Effector memory CD8-positive, alpha-beta T cell (primary cell): ENCODE data around the gene SBF1.

Source experiments
- ATAC-seq: fragments of 150-1000 bp; cut with Tn5 transposase; replicated peaks from 2 replicates; pipeline ENCODE4 v1.10.0; 2021; ENCODE audit warnings: mild to moderate bottlenecking, moderate library complexity
- DNase-seq, 3 experiments: peaks; one replicate each; pipeline ENCODE4 v3.0.0; 2021
- H3K27ac Mint-ChIP-seq, 2 donors: one replicate each; pipeline ENCODE4 v1.8.0; 2022; ENCODE audit warnings: mild to moderate bottlenecking in 2 of 2, mixed read lengths in 2 of 2, moderate library complexity in 2 of 2
- H3K27me3 Mint-ChIP-seq, 2 donors: one replicate each; pipeline ENCODE4 v1.8.0; 2022; ENCODE audit warnings: mixed read lengths in 2 of 2
- H3K36me3 Mint-ChIP-seq: one replicate; pipeline ENCODE4 v1.8.0; 2022; ENCODE audit warnings: mild to moderate bottlenecking, moderate library complexity, mixed read lengths; ENCODE audit not compliant: insufficient read depth
- H3K4me1 Mint-ChIP-seq, 2 donors: one replicate each; pipeline ENCODE4 v1.8.0; 2022; ENCODE audit warnings: low read depth in 2 of 2, mixed read lengths in 2 of 2
- H3K4me3 Mint-ChIP-seq, 2 donors: one replicate each; pipeline ENCODE4 v1.8.0; 2022; ENCODE audit warnings: mild to moderate bottlenecking in 2 of 2, mixed read lengths in 2 of 2, moderate library complexity in 2 of 2
- H3K9me3 Mint-ChIP-seq, 2 donors: one replicate each; pipeline ENCODE4 v1.8.0; 2022; ENCODE audit warnings: mixed read lengths in 2 of 2

The SBF1 gene

DNA sequence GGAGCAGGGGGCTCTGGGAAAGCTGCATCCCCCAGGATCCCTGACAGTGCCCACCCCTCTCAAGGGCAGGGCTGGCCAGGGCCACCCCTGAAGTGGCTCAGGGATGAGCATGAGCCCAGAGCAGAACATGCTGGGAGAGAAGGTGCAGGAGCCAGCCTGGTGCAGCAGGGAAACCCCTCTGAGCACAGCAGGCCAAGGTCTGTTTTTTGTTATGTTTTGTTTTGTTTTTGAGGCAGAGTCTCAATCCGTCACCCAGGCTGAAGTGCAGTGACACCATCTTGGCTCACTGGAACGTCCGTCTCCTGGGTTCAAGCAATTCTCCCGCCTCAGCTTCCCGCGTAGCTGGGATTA lies 792 bp upstream of the SBF1 start:
- no peak for DNase-seq
- Mint-ChIP-seq H3K4me3 (peak overlapping the region; percentile 69 to 94), H3K27me3 (peaks cover 0 to 6% of the 10 kb centered on the region in 2 donors), H3K27ac (peak overlapping the region; percentile 69 to 81), H3K36me3 (peaks cover 11% of the 10 kb centered on the region), H3K4me1 (peaks cover 20 to 42% of the 10 kb centered on the region in 2 donors), H3K9me3 (no peaks in the 10 kb centered on the region)
- no peak for ATAC-seq

DNA sequence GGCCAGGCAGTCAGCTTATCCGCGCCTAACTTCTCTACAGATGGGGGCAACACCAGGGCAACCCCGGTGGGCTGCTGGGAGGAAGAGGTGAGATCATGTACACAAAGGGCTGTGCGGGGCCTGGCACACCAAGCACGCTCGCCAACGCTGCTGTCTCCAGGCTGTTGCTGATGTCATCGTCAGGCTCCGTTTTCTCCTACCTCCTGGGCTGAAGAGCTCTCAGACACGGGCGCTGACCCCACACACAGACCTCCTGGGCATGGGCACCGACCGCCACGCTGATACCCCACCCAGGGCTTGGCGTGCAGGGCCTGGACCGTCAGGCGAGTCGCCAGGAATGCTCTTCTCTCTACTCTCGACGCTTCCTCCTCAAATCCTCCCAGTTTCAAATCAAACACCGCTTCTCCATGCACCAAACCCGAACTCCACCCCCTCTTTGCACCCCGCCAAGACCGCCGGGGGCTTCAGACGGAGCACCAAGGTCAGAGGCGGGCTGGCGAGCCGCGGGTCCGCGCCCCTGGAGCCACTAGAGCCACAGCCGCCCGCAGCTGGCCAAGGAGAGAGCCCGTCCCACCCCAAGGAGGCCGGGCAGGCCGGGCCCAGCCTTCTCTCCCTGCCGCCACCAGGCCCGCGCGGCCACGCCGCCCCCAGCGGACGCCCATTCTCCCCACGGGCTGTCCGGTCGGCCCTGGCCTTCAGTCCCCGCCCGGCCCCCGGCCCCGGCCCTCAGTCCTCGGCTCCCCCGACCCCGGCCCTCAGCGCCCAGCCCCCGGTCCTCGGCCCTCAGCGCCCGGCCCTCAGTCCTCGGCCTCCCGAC lies 772 bp downstream of the SBF1 start:
- no peak for ATAC-seq
- H3K4me3 Mint-ChIP-seq = peak overlapping the region; percentile 94 to 96
- H3K4me1 Mint-ChIP-seq = peaks cover 32 to 51% of the 10 kb centered on the region in 2 donors
- no peak for DNase-seq
- peak overlapping the region; percentile 95 to 96 for H3K27ac Mint-ChIP-seq
- H3K27me3 Mint-ChIP-seq = no peaks in the 10 kb centered on the region
- H3K36me3 Mint-ChIP-seq = peaks cover 18% of the 10 kb centered on the region
- H3K9me3 Mint-ChIP-seq = no peaks in the 10 kb centered on the region

DNA sequence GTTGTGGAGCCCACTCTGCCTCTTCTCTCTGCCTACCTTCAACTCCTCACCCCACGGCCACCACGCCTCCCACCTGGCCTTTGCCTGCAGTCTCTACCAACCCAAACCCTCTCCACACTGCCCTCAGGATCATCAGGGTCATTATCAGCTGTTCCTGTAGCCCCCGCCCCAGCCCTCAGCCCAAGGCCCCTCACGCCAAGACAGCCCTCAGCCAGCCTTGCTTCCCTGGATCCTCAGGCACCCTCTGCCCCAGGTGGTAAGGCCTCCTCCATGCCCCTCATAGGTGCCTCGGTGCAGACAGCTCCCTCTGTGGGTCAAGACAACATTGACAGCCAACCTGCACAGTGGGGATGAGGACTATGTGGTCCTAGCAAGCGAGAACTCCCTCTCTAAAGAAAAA lies 1.7 kb downstream of the SBF1 start:
- H3K4me3 Mint-ChIP-seq = peak overlapping the region; percentile 94 to 96
- DNase-seq (peak; percentile 38 to 46 (median 44)), ATAC-seq (no peak)
- H3K4me1 Mint-ChIP-seq = peaks cover 39 to 57% of the 10 kb centered on the region in 2 donors
- no peaks in the 10 kb centered on the region for H3K27me3 Mint-ChIP-seq
- H3K9me3 Mint-ChIP-seq = no peaks in the 10 kb centered on the region
- H3K27ac Mint-ChIP-seq = peak overlapping the region; percentile 95 to 96
- H3K36me3 Mint-ChIP-seq = peaks cover 25% of the 10 kb centered on the region

DNA sequence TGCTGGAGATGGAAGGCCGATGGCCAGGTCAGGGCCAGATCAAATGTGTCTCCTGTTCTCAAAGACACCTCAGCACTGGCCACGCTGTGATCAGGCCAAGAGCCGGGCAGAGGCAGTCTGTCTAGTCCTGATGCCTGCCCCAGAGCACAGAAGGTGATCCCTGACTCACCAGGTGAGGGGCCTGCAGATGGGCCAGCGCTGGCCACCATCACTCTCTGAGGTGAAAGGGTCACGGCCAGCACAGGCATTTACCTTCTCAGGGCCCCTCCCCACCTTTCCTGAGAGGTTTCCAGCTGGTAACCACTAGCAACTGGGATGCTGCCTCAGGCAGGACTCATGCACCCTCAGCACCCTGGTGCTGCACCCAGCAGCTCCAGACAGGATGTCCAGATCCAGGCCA lies 2.9 kb downstream of the SBF1 start:
- H3K4me1 Mint-ChIP-seq = peaks cover 39 to 58% of the 10 kb centered on the region in 2 donors
- DNase-seq (no peak), ATAC-seq (no peak)
- H3K27me3 Mint-ChIP-seq = no peaks in the 10 kb centered on the region
- peak overlapping the region; percentile 88 to 95 for H3K27ac Mint-ChIP-seq
- peak overlapping the region; percentile 94 to 96 for H3K4me3 Mint-ChIP-seq
- peaks cover 29% of the 10 kb centered on the region for H3K36me3 Mint-ChIP-seq
- no peaks in the 10 kb centered on the region for H3K9me3 Mint-ChIP-seq

DNA sequence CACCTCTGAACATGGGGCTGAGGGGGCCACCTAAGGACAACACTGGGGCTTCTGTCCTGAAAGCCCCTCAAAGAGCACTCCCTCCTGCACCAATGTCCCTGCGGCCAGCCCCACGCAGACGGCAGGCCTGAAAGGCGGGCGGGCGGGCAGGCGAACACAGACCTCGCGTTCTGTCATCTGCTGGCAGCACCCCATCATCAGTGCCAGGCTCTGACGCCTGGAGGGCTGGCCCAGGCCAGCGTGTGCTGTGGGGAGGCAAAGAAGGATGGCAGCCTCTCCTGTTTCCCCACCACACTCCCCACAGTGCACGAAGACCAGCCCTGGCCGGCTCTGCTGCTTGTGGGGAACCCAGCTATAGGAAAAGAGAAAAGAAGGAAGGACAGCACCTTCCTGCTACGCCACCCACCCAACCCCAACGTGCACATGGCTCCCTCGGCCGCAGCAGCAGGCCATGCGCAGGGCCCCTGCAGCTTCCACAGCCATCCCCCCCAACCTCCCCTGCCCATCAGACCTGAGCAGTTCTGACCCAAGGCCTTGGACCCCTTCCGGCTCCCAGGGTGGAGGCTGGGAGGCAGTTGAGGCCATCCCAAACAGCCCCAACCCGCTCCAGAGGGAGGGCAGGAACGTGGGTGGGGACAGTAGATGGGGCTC lies 3.5 kb downstream of the SBF1 start:
- Mint-ChIP-seq H3K27ac (peak overlapping the region; percentile 88 to 95), H3K4me1 (peaks cover 43 to 63% of the 10 kb centered on the region in 2 donors), H3K9me3 (no peaks in the 10 kb centered on the region), H3K27me3 (no peaks in the 10 kb centered on the region), H3K36me3 (peaks cover 28% of the 10 kb centered on the region), H3K4me3 (peak overlapping the region; percentile 75 to 96)
- ATAC-seq (no peak), DNase-seq (no peak)

DNA sequence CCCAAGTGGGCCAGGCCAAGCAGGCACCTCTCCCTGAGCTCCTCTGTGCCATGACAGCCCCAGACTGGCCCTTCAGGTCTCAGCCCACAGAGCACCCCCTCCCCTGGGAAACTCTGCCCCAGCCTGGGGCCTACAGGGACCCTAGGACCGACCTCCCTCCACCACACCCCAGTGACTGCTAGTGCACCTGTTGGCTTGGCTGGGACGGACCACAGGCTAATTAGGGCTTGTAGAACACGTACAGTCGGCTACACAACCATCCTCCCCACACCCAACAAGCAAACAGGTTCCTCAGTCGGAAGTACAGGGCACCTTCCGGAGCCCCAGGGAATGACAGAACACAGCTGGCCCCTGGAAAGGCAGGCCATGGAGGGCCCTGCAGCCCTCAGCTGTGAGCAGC lies 4.3 kb downstream of the SBF1 start:
- peaks cover 34% of the 10 kb centered on the region for H3K36me3 Mint-ChIP-seq
- ATAC-seq (no peak), DNase-seq (no peak)
- no peaks in the 10 kb centered on the region for H3K27me3 Mint-ChIP-seq
- H3K4me3 Mint-ChIP-seq = peak overlapping the region; percentile 75 to 96
- H3K9me3 Mint-ChIP-seq = no peaks in the 10 kb centered on the region
- H3K4me1 Mint-ChIP-seq = peaks cover 43 to 68% of the 10 kb centered on the region in 2 donors
- H3K27ac Mint-ChIP-seq = peak overlapping the region; percentile 88 to 95

DNA sequence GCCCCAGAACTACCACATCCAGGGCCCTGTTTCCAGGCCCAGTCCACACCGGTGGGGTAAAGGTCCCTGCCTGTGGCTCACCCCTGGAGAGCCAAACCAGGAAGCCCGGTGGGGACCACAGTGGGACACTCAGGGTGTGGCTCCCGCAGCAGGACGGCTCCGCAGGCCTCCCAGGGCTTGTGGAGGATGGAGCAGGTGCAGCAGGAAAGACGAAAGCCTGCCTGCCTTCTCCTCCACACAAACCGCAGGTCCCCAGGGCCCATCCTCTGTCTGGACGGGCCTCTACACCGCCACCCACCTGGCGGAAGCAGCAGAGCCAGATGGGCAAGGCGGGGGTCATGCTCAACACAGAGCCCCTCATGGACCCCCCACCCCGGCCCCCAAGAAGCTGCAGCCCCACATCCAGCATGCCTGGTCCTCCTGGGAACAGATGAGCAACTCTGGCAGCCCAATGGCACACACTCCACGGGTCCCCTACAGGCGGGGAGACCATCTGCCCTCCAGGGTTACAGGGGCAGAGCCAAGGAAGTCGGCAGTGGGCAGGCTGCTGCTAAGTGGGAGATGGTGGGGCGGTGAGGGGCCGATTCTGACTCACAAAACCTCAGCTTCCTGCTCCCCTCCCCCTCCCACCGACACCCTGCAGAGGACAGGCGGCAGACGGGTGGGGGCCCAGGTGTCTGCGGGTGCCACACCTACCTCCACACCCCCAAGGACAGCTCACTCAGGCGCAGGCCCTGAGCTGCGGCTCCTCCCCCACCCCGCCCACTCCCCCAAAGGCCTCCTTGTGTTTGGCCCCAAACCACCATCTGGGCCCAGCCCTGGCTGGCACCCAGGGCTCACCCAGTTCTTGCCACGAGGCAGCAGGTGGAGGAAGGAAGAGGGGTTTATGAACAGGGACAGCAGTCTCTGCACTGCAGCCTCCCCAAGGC lies 5.2 kb downstream of the SBF1 start:
- Mint-ChIP-seq H3K27me3 (no peaks in the 10 kb centered on the region), H3K36me3 (peaks cover 42% of the 10 kb centered on the region), H3K27ac (peak overlapping the region; percentile 88 to 95), H3K9me3 (no peaks in the 10 kb centered on the region), H3K4me3 (peak overlapping the region; percentile 75 to 96), H3K4me1 (peaks cover 43 to 64% of the 10 kb centered on the region in 2 donors)
- DNase-seq (peak; percentile 97 to 99 (median 98)), ATAC-seq (peak; percentile 83)

DNA sequence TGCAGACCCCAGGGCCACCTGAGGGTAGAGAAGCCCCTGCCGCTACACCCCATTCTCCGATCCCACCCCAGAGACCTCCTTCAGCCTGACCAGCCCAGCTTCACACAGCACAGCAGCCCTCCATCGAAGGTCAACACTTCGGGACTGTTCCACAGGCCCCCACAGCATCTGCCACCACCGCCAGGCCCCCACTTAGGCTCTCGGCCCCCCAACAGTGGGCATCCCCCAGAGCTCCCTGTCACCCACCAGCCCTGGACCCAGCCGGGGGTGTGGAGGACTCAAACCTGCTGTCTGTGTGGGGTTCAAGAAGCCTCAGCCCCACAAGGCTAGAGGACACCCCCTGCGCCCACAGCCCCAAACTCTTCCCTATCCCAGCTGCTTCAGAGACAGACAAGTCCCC lies 6.2 kb downstream of the SBF1 start:
- H3K27ac Mint-ChIP-seq = peak overlapping the region; percentile 88 to 95
- no peak for ATAC-seq
- no peak for DNase-seq
- H3K27me3 Mint-ChIP-seq = no peaks in the 10 kb centered on the region
- H3K4me3 Mint-ChIP-seq = peak overlapping the region; percentile 75 to 96
- H3K4me1 Mint-ChIP-seq = peaks cover 37 to 58% of the 10 kb centered on the region in 2 donors
- H3K36me3 Mint-ChIP-seq = peaks cover 45% of the 10 kb centered on the region
- H3K9me3 Mint-ChIP-seq = no peaks in the 10 kb centered on the region

DNA sequence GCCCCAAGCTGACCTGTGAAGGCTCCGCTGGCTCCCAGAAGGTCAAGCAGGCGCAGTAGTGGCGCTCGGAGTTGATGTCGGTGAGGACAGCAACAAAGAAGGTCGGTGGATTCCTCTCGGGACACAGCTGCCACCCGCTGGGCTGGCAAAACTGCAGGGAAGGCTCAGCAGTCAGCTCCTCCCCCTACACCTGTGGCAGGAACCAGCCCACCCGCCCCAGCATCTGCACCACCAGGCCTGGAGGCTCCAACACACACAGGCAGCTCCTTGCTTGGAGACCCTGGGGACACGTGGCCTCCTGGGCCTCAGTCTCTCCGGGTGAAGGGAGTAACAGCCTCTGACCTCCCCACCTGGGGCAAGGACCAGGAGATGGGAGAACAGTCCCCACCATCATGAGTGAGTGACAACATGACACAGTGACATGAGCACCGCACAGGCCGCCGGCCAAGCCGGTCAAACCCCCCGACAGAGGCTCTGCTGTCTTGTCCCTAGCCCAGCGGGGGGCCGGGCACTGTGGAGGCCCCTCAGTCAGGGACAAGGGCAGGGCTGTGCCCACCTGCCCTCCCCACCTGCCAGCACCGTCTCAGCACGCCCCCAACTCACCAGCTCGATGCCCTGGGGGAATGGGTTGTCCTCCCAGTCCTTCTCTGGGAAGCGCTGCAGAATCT lies 6.9 kb downstream of the SBF1 start:
- peaks cover 30 to 51% of the 10 kb centered on the region in 2 donors for H3K4me1 Mint-ChIP-seq
- peak overlapping the region; percentile 88 to 95 for H3K27ac Mint-ChIP-seq
- ATAC-seq = no peak
- H3K4me3 Mint-ChIP-seq = no peak overlapping the region
- H3K36me3 Mint-ChIP-seq = peaks cover 48% of the 10 kb centered on the region
- H3K27me3 Mint-ChIP-seq = no peaks in the 10 kb centered on the region
- H3K9me3 Mint-ChIP-seq = no peaks in the 10 kb centered on the region
- no peak for DNase-seq

DNA sequence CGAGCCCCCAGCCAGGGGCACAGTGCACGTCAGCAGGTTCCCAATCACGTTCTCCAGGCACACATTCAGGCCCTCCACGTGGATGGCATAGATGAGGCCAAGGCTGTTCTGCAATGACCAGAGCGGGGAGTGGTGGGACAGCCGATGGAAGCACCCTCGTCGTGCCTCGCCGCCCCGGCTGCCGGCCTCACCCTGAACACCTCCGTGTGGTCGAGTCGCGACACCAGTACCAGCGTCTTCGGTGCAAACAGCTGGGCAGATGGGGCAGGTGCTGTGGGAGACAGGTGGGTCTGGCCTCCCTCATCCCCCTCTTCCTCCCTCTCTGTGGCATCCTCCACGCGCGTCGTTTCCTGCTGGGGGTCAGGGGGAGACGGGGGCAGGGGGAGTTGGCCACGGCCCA lies 7.5 kb downstream of the SBF1 start:
- no peak for ATAC-seq
- Mint-ChIP-seq H3K36me3 (peaks cover 51% of the 10 kb centered on the region), H3K4me1 (peaks cover 27 to 45% of the 10 kb centered on the region in 2 donors), H3K4me3 (no peak overlapping the region), H3K27me3 (no peaks in the 10 kb centered on the region), H3K27ac (peak overlapping the region in 1 of 2 donors; percentile 77), H3K9me3 (no peaks in the 10 kb centered on the region)
- DNase-seq = no peak

DNA sequence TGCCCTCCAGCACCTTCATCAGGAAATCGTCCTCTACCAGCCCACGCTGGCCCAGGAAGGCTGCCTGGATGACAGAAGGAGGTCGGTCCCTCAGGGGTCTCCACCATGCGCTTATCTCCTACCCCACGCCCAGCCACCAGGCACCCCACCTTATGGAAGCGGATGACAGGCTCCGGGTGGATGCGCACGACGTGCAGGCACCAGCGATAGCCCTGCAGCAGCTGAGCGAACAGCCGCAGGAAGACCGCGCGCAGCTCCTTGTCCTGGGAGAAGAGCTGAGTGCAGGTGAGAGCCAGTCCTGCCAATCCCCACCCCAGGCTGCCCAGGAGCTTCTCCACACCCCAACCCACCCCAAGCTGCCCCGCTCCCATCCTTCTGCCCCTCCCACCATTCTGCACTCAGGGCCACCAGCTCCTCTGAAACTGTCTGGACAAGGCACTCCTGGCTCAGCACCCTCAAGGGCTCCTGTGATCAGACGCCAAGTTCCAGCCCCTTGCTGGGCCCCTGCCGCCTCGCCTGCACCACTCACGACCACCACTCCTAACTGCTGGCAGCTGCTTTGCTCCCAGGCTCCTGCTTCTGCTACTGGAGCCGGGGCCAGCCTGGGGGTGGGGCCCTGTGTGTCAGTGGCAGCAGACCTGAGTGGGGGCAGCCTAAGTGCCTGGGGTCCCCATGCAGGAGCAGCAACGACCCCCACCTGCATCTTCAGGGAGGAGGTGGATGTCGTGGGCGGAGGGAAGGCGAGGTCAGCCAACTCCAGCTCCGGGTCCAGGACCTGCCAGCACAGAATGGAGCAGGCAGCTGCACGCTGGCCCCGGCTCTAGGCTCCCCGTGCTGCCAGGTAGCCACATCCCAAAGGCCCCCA lies 9.5 kb downstream of the SBF1 start:
- peaks cover 66% of the 10 kb centered on the region for H3K36me3 Mint-ChIP-seq
- H3K9me3 Mint-ChIP-seq = no peaks in the 10 kb centered on the region
- no peak for DNase-seq
- H3K27me3 Mint-ChIP-seq = no peaks in the 10 kb centered on the region
- no peak for ATAC-seq
- peak overlapping the region; percentile 77 to 81 for H3K27ac Mint-ChIP-seq
- H3K4me3 Mint-ChIP-seq = no peak overlapping the region
- peaks cover 20 to 27% of the 10 kb centered on the region in 2 donors for H3K4me1 Mint-ChIP-seq

DNA sequence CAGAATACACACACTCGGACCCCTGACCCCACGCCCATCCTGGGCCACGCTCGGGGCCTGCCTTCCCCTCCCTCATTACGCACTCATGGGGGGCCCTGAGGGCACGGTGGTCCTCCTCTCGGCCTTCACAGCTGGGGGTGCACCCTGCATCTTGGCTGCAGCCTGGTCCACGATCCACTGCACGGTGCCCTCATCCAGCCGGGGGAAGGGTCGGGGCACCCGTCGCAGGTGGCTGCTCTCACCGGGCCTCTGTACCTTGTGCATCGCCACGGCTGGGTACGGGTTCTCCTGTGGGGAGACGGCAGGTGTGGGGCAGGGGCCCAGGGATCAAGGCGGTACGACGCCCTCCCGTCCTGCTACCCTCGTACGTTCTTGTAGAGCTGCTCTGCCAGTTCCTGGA lies 10.4 kb downstream of the SBF1 start:
- no peak overlapping the region for H3K4me3 Mint-ChIP-seq
- no peaks in the 10 kb centered on the region for H3K27me3 Mint-ChIP-seq
- peaks cover 15 to 21% of the 10 kb centered on the region in 2 donors for H3K4me1 Mint-ChIP-seq
- H3K27ac Mint-ChIP-seq = peak overlapping the region; percentile 15 to 66
- DNase-seq (no peak), ATAC-seq (no peak)
- H3K9me3 Mint-ChIP-seq = no peaks in the 10 kb centered on the region
- H3K36me3 Mint-ChIP-seq = peaks cover 66% of the 10 kb centered on the region
